GM18870 (cell line): Measurements from ENCODE around the gene NT5E.

ENCODE experiments used
- ATAC-seq: cut with Tn5 transposase; IDR thresholded peaks from one replicate; pipeline ENCODE4 v1.9.1; 2021; ENCODE audit warnings: moderate library complexity; ENCODE audit not compliant: unreplicated experiment

NT5E gene

GRCh38 chr6:85421181-85421580 lies 28.7 kb upstream of the NT5E start:
- no peak for ATAC-seq

GRCh38 chr6:85421972-85422371 lies 27.9 kb upstream of the NT5E start:
- ATAC-seq: no peak

GRCh38 chr6:85422996-85423395 lies 26.9 kb upstream of the NT5E start:
- no peak for ATAC-seq

- ATAC-seq: no peak
Observed at GRCh38 chr6:85424981-85425380, 24.9 kb upstream of the NT5E start.

- ATAC-seq: no peak
Observed at GRCh38 chr6:85425997-85426396, 23.9 kb upstream of the NT5E start.

GRCh38 chr6:85428486-85428885 lies 21.4 kb upstream of the NT5E start:
- no peak for ATAC-seq

GRCh38 chr6:85429346-85429745 lies 20.5 kb upstream of the NT5E start:
- no peak for ATAC-seq

GRCh38 chr6:85431271-85431670 lies 18.6 kb upstream of the NT5E start:
- no peak for ATAC-seq

GRCh38 chr6:85432554-85432953 lies 17.3 kb upstream of the NT5E start:
- no peak for ATAC-seq

- ATAC-seq: no peak
Observed at GRCh38 chr6:85435851-85436250, 14.0 kb upstream of the NT5E start.

GRCh38 chr6:85436411-85436810 lies 13.5 kb upstream of the NT5E start:
- ATAC-seq: no peak

- ATAC-seq: no peak
Observed at GRCh38 chr6:85436939-85437495, 12.9 kb upstream of the NT5E start.

- ATAC-seq: no peak
Observed at GRCh38 chr6:85443349-85444117, 6.3 kb upstream of the NT5E start.

- ATAC-seq: peak; percentile 62
Observed at GRCh38 chr6:85449388-85449817, 480 bp upstream of the NT5E start.

- ATAC-seq: no peak
Observed at GRCh38 chr6:85451565-85452306, 1.9 kb downstream of the NT5E start.

GRCh38 chr6:85452441-85452881 lies 2.6 kb downstream of the NT5E start:
- no peak for ATAC-seq

GRCh38 chr6:85453052-85453451 lies 3.2 kb downstream of the NT5E start:
- no peak for ATAC-seq

GRCh38 chr6:85453490-85453889 lies 3.6 kb downstream of the NT5E start:
- ATAC-seq: no peak

GRCh38 chr6:85455471-85456026 lies 5.7 kb downstream of the NT5E start:
- no peak for ATAC-seq

GRCh38 chr6:85456782-85457181 lies 6.9 kb downstream of the NT5E start:
- ATAC-seq: no peak

- no peak for ATAC-seq
Observed at GRCh38 chr6:85458184-85458583, 8.3 kb downstream of the NT5E start.

- ATAC-seq: no peak
Observed at GRCh38 chr6:85458782-85459181, 8.9 kb downstream of the NT5E start.
